Esophagus squamous epithelium (tissue), 4 donors: ENCODE results near the gene BCAP29.

Source experiments
- CTCF ChIP-seq, 6 experiments: fragments of 450-650 bp in 4 of 6; fragments of 200-600 bp in 2 of 6; sonication (generic) in 2 of 6; IDR thresholded peaks; one replicate each; pipeline ENCODE4 v1.5.1; 2016 to 2019; ENCODE audit warnings: antibody characterized with exemption in 6 of 6, mild to moderate bottlenecking in 4 of 6, moderate library complexity in 4 of 6
- POLR2A ChIP-seq, 4 donors: fragments of 450-650 bp; IDR thresholded peaks; one replicate each; pipeline ENCODE4 v1.6.1; 2017; ENCODE audit warnings: antibody characterized with exemption in 4 of 4, mild to moderate bottlenecking in 4 of 4, moderate library complexity in 3 of 4

GRCh38 chr7:107588529-107589130 lies 8.6 kb downstream of the BCAP29 start:
- no peak for TF ChIP-seq CTCF (IDR thresholded peaks at IDR 0.05)
- TF ChIP-seq POLR2A (IDR thresholded peaks at IDR 0.05): no peak
